SKM-1 (cell line): ENCODE results near the gene ITPRIP.

Source experiments
- DNase-seq: peaks from one replicate; lab custom pipeline; 2025; ENCODE audit not compliant: unreplicated experiment; lab: John Stamatoyannopoulos, UW

ITPRIP gene

GRCh38 chr10:104337985-104338735 lies at the start of gene ITPRIP:
TSS of gene ITPRIP (minus strand) at chr10:104338465. CDS start at chr10:104316051, 22,414 bp downstream.
- peak; percentile 87 for DNase-seq

GRCh38 chr10:104387130-104387888 lies 49.0 kb upstream of the ITPRIP start:
- DNase-seq = no peak

GRCh38 chr10:104380336-104380735 lies 42.1 kb upstream of the ITPRIP start:
- DNase-seq = no peak

GRCh38 chr10:104376784-104377300 lies 38.6 kb upstream of the ITPRIP start:
- no peak for DNase-seq

- DNase-seq = no peak
Measured at GRCh38 chr10:104374591-104374990, 36.3 kb upstream of the ITPRIP start.

GRCh38 chr10:104371753-104372152 lies 33.5 kb upstream of the ITPRIP start:
- no peak for DNase-seq

- DNase-seq = no peak
Measured at GRCh38 chr10:104368381-104368780, 30.1 kb upstream of the ITPRIP start.

- no peak for DNase-seq
Measured at GRCh38 chr10:104367904-104368303, 29.6 kb upstream of the ITPRIP start.

GRCh38 chr10:104359811-104360210 lies 21.5 kb upstream of the ITPRIP start:
- no peak for DNase-seq

- DNase-seq = peak; percentile 21
Measured at GRCh38 chr10:104353325-104354048, 15.2 kb upstream of the ITPRIP start, which contains the start of gene CFAP58. TSS of gene CFAP58 (plus strand) at chr10:104353833. CDS start at chr10:104353898, 65 bp downstream.

- no peak for DNase-seq
Measured at GRCh38 chr10:104351919-104352318, 13.7 kb upstream of the ITPRIP start.

GRCh38 chr10:104351061-104351702 lies 12.9 kb upstream of the ITPRIP start:
- peak; percentile 89 for DNase-seq

- peak; percentile 65 for DNase-seq
Measured at GRCh38 chr10:104350127-104350635, 11.9 kb upstream of the ITPRIP start.

GRCh38 chr10:104349623-104350126 lies 11.4 kb upstream of the ITPRIP start:
- peak; percentile 78 for DNase-seq

GRCh38 chr10:104348601-104349000 lies 10.3 kb upstream of the ITPRIP start:
- no peak for DNase-seq

- no peak for DNase-seq
Measured at GRCh38 chr10:104347295-104348045, 9.2 kb upstream of the ITPRIP start.

GRCh38 chr10:104345941-104346340 lies 7.7 kb upstream of the ITPRIP start:
- DNase-seq = no peak

- DNase-seq = no peak
Measured at GRCh38 chr10:104345515-104345914, 7.2 kb upstream of the ITPRIP start.

- no peak for DNase-seq
Measured at GRCh38 chr10:104344219-104344618, 6.0 kb upstream of the ITPRIP start.
